TTC549 (cell line): Measurements from ENCODE around the gene CYTH3.
"Not testable (repeated sequence)": the region's sequence is repeated elsewhere in the genome, so short reads cannot be mapped to it uniquely, and the experiment has no call there.

Experiments used
- FAIRE-seq: peaks from 2 replicates; lab custom pipeline; 2012; peaks lifted over from hg19 to GRCh38; lab: Jason Lieb, UNC

The CYTH3 gene

GRCh38 chr7:6193709-6194108 lies 78.7 kb downstream of the CYTH3 start:
- no peak for FAIRE-seq

- FAIRE-seq = not testable (repeated sequence)
Observed at GRCh38 chr7:6190563-6190962, 81.9 kb downstream of the CYTH3 start.

- FAIRE-seq = no peak
Observed at GRCh38 chr7:6188389-6188788, 84.0 kb downstream of the CYTH3 start.

- no peak for FAIRE-seq
Observed at GRCh38 chr7:6186577-6186976, 85.8 kb downstream of the CYTH3 start.

GRCh38 chr7:6182993-6183392 lies 89.4 kb downstream of the CYTH3 start:
- no peak for FAIRE-seq

- FAIRE-seq = no peak
Observed at GRCh38 chr7:6181136-6181535, 91.3 kb downstream of the CYTH3 start.

GRCh38 chr7:6180344-6180725 lies 92.1 kb downstream of the CYTH3 start:
- no peak for FAIRE-seq

GRCh38 chr7:6179620-6180343 lies 92.6 kb downstream of the CYTH3 start:
- FAIRE-seq = no peak

GRCh38 chr7:6178298-6179029 lies 94.0 kb downstream of the CYTH3 start:
- no peak for FAIRE-seq

GRCh38 chr7:6175645-6176044 lies 96.8 kb downstream of the CYTH3 start:
- no peak for FAIRE-seq

- no peak for FAIRE-seq
Observed at GRCh38 chr7:6172910-6173295, 99.5 kb downstream of the CYTH3 start.

- no peak for FAIRE-seq
Observed at GRCh38 chr7:6172224-6172909, 100.1 kb downstream of the CYTH3 start.

GRCh38 chr7:6171532-6172223 lies 100.7 kb downstream of the CYTH3 start:
- no peak for FAIRE-seq

- no peak for FAIRE-seq
Observed at GRCh38 chr7:6170571-6171531, 101.6 kb downstream of the CYTH3 start.

GRCh38 chr7:6169805-6170520 lies 102.5 kb downstream of the CYTH3 start:
- no peak for FAIRE-seq

- FAIRE-seq = no peak
Observed at GRCh38 chr7:6168477-6168868, 104.0 kb downstream of the CYTH3 start.

GRCh38 chr7:6167587-6168476 lies 104.6 kb downstream of the CYTH3 start:
- no peak for FAIRE-seq

GRCh38 chr7:6167004-6167551 lies 105.3 kb downstream of the CYTH3 start:
- FAIRE-seq = no peak

GRCh38 chr7:6166443-6166891 lies 106.0 kb downstream of the CYTH3 start:
- no peak for FAIRE-seq
